G401 (cell line): ENCODE results near the gene WDFY4. TPM values are rescaled to one million over a fixed set of nuclear protein-coding genes. Genes with fewer than 3 reads are reported as not detected.
A peak's percentile ranks its signal among the peaks of the same experiment; 100 is the strongest.

ENCODE experiments used
- DNase-seq: peaks from one replicate; pipeline ENCODE4 v3.0.0-alpha.2; 2015; ENCODE audit warnings: low spot score
- in situ Hi-C: cut with HindIII; loops from 2 replicates; pipeline ENCODE4 v1.10.0; 2016; ENCODE audit warnings: low sequenced_read_pairs, mixed read lengths
- total RNA-seq: library from RNA; depleted of rRNA; stranded (reverse); fragments of >200 nt; shearing (Covaris generic); gene quantifications from 2 replicates; pipeline ENCODE4 v1.2.3, GENCODE V29; 2014

The WDFY4 gene
- total RNA-seq, 1 experiment from 2014 or later, result not detected

DNA sequence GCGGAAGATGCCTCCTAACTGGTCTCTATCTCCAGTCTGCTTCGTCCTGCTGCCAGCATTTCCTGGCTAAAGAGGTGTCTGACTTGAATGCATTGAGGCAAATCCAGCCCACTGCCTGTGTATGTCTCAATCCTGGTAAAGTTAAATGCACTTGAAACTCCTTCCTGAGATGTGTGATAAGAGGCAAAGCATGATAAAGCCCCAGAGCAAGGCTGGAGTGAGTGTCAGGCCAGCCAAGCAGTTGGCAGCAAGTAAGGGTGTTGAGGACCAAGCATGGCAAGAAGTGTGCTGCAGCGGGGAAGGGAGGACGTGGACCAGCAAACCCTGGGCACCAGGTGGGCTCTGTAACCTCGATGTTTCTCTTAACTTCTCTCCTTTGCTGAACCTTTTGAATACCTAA is 225.9 kb downstream of the WDFY4 start:
- in situ Hi-C loops, result no loop called here
- DNase-seq, result no peak

DNA sequence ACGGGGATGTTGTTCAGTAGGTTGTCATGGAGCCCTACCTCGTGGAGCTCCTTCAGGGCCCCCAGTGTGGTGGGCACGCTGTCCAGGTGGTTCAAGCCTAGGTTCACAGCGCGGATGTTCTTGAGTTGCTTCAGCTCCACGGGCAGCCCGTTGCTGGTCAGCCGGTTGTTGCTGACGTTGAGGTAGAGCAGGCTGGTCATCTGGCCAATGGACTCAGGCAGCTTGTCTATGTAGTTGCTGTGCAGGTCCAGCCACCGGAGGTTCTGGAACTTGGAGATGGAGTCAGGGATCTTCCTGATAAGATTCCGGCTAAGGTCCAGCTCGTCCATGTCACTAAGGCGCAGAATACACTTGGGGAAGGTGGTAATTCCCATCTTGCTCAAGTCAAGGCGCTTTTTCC is 229.0 kb downstream of the WDFY4 start:
- DNase-seq, result no peak
- in situ Hi-C loops, result no loop called here

DNA sequence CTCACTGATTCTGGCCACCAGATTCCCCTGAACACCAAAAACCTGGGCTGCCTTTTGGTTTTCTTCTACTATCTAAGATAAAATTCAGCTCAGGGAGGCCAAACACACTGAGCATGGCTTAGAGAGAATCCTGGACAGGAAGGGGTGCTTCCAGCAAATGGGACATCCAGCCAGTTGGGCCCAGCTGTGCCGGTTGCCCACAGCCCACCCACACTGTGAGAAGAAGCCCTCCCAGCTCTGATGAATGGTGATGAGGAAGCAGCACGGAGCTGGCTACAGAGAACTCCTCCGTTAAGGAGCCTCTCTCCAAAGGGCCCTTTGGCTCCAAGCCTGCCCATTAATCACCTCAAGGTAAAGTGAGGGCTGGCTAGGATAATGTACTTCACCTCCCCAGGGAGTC is 239.1 kb downstream of the WDFY4 start:
- DNase-seq, result no peak

DNA sequence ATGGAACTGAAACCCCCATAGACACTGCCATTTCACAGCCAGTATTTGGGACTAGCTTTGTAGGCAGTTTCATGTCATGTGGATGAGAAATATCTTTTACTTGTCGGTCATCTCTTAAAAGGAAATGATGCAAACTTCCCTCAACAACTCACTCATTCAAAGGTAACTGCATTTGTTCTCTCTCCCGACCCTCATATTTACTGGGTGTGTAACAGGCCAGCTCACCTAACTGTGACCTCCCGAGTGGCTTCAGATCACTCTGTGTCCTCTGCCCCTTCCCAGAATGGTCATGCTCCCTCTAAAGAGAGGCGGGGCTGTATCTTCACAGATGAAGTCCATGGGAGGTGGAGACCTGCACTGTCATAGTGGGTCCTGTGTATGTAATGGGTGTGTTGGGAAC is 240.3 kb downstream of the WDFY4 start:
- in situ Hi-C loops, result no loop called here
- DNase-seq, result no peak

More for the DNA sequence above, 239.1 kb downstream of the WDFY4 start:
- in situ Hi-C loops, result no loop called here

DNA sequence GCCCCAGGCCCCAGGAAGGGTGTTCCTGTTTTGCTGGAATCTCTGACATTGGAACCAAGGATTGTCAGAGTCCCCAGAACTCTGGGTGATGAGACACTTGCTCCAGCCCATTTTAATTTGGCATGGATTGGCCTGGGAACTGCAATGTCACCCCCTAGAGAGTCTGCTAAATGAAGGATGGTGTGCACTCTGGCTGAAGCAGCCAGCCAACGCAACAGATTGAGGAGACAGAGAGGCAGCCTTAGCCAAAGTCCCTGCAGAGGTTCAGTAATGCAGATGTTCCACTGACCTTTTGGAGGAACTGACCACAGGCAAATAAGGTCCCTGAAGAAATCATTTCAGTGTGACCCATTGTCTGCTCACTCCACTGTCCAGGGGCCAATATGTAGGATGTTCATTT is 241.6 kb downstream of the WDFY4 start:
- in situ Hi-C loops, result no loop called here
- DNase-seq, result no peak

DNA sequence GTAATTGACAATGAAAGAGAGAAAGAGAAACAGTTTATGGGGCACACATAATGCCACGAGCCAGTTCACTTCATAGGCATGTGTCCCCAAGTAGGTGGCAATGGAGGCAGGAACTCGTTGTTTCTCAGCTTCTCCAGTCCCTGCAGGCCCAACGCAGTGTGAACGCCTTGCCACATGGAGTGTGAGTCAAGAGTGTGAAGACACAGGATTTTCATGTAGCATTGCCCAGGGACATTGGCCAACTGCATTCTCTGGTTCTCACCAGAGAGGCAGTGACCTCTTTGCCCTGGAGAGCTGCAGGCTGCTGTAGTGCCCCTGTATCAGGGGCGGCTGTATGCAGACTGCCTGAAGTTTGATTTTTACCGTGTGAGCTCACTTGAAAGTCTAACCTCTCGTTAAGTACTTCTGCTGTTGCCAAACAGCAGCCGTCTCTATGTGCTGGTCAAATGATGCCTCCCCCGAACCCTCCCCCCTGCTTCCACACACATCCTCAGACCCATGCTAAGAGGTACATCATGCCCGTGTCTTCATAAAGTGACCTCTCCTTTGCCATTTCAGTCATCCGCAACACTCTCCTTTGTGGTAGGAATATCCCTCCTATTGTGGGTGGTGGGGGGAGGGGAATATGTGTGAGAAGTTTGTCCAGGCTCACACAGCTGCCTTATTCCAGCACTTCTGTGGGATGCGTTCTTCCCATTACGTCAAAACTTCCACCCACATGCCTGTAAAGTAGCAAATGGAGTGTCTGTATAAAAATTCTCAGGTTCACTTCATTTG is 242.3 kb downstream of the WDFY4 start:
- DNase-seq, result no peak
- in situ Hi-C loops, result no loop called here

DNA sequence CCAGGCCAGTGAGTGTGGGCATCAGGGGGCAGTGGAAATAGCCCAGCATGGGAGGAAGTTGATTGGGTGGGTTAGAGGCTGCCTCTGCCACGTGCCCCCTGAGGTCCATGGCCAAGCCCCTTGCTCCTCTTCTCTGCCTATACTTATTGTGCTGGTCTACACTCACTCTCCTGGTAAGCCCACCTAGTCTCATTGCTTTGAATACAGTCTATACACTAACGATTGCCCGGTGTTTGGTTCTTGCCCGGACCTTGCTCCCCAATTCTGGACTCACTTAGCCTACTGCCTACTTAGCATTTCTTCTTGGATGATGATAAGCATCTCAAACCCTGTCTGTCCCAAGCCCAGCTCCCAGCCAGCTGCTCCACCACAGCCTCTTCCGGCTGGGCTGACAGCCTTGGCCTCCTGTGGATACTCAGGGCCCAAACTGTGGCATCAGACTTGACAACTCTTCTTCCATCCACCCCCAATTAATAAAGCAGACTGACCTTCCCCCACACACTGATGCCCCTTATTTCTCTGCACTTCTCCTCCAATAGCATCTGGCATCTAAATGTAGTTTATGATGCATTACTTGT is 244.8 kb downstream of the WDFY4 start:
- DNase-seq, result no peak
- in situ Hi-C loops, result no loop called here

DNA sequence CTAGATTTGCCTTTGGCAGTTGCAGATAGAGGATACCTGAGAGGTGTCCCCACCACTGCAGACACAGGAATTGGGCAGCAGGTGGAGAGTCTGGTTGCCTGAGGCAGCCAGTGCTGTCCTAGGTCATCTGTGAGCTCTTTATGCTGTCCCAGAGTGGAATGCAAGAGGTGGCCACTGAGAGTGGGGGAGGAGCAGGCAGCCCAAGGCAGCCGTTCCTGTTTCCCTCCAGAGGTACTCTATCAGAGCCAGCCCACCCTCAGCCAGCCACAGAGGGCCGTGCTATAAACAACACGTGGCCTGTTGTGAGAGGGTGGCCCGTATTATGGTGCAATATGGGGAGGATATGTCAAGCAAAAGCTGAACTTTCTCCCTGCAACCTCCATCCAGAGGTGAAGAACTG is 246.5 kb downstream of the WDFY4 start:
- in situ Hi-C loops, result no loop called here
- no peak for DNase-seq

DNA sequence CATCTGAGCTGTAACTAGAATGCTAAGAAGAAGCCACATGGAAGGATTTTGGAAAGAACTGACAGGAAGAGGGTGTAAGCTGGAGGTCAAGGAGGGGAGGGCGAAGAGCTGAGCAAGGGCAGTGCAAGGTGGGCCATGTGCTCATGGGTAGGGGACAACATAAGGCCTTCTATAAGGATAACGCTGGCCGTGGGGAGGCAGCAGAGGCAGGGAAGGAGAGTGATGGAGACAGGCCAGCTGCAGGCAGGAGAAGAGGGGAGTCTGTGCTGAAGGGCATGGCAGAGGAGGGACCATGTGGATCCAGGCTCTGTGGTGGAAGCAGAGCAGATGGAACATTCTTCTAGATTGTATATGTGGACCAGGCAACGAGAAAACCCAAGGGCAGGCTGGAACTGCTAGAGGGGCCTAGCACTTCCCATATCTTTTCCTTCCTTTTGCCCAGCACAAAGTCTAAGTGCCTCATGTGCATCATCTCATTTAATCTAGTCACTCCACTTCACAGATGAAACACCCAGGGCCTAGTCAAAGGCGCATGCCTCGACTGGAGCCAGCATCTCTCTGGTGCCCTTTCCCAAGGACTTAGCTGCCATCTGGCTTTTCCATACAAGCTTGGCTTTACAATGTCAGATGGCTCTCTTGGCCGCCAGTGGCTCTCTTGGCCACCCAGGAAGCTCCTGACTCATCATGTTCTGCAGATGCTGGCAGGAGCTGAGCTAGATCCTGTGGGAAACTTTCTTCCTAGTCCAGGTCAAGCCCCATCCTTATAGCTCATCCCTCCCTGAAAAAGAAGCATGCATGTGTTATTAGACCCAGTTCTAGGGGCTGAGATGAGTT is 248.4 kb downstream of the WDFY4 start:
- in situ Hi-C loops, result no loop called here
- peak; percentile 45 for DNase-seq

DNA sequence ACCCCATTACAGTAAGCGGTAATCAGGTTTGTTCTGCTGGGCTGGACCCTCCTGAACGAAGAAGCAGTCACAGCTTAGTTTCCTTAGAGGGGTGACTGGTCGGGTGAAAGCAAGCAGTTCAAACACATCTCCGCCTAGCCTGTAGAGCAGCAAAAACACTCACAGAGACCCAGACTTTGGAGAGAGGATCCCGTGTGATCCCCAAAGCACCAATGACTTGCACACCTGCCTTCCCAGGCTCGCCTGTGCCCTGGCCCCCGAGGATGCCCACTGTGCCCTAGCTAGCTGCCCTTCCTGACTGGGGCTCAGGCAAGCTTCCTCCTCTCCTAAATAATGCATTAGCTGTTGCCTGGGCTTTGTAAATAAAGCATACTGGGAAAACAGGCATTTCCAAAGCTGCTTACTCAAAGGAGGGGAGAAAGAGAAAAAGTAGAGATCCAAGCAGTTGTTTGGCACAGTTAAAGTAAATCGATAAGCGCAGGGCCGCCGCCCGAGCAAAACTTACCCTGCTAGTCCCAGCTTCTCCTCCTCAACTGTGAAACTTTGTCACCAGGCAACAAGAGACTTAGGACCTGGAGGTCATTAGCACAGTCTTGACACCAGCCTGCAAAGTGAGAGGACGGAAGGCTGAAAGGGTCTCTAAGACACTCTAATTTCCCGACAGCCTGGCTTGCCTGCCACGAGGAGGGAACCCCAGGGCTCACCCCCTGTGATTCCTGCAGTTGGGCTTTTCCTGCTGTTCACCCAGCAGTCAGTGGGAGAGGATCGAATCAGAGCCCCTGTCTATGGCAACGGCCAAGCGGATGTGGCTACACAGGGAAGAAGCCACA is 250.2 kb downstream of the WDFY4 start:
- in situ Hi-C loops, result no loop called here
- no peak for DNase-seq

DNA sequence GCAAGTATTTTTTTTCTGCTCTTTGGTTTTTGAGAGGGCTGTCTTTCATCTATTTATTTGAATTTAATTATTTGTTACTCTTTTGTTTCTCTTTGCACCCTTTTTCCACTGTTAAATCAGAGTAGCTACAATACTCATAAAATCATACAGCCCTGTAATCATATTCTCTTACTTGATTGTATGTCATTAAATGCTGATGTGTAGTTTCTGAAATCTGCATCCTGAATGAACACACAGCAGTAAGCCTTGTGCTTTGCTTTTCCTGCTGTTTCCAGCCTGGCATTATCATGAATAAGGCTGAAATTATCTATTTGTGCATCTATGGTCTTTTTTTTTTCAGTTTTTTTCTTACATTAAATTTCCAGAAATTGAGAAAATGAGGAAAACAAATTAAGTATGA is 250.9 kb downstream of the WDFY4 start:
- no peak for DNase-seq
- in situ Hi-C loops, result no loop called here

DNA sequence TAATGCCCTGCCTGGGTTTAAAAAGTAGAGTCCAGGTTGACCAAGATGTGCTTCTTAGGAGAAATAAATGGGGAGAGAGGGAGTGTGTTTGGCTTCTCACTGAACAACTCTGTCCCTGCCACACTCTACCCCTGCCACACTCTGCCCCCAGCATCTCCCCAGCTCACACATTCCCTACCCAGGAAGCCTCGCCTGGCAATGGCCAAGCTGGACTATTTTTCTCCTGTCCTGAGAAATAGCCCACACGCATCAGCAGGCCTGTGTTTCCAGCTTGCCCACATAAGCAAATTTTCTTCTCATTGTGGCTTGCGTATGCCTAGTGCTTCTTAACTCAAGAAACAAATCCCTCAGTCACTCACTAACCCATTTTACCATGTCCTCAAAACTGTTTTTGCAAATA is 253.1 kb downstream of the WDFY4 start:
- in situ Hi-C loops, result no loop called here
- no peak for DNase-seq

DNA sequence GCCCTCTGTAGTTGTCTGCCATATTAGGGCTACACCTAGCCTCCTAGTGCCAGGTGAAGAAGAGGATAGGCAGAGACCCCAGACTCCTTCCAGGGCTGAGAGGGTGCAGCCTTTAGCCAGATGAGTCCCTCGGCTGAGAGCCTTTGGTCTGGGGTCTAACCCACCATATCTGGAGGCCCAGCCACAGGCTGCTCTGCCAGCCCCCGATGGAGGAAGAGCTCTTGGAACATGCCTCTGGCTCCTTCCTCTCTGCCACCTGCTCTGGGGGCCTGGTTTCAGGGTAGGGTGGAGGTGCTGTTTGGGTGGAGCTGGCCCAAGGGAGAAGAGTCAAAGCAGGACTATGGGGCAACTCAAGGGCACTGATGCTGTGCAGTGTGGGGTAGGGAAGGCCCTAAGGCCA is 253.6 kb downstream of the WDFY4 start:
- no peak for DNase-seq
- in situ Hi-C loops, result no loop called here

DNA sequence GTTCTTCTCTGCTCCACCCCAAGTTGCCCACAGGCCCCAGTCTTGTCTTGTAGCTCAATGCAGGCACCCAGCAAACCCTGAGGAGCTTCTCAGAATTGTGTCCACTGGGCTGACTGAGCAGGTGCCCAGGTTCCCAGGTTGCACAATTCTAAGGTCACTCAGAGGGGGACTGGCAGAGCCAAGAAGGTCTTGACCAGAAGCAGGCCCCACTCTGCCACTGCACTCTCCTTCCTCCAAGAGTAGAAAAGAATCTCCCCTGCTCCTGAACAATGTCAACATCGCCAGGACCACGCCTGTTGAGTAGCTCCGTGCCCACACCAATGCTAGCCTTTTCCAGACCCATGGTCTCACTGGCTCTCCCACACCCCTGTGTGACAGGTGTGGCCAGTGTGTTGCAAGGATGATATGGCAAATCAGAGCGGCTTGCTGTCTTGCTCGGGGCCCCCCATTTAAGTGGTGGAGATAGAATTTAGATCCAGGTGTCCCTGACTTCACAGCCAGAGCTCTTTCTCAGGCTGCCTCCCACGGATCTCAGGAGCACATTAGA is 254.4 kb downstream of the WDFY4 start:
- DNase-seq, result no peak
- in situ Hi-C loops, result no loop called here

DNA sequence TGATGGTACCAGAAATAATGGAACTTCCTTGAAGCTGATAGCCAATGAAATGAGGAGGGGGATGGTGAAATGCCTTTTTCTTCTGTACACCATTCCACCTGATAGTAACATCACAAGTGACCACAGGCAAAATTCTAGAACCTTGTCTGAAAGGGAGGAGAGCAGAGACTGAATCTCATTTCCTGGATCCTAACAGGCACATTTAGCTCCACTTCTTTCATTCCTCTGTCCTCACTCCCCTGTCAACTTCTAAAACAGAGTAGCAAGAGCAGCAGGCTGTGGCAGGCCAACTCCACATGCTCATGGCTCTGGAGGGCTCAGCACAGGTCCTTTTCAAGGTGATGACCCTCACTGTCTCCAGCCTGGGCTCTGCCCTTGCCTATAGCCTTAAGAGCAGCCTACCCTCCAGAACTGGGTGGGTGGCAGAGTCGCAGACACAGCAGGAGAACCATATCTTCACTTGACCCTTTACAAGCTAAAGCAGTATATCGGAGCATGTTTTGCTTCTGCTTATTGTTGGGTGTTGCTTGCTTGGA is 255.2 kb downstream of the WDFY4 start, which contains the start of gene LRRC18:
TSS of gene LRRC18 (minus strand) at position 51 of the 536 bp plus-strand sequence. CDS start 25,685 bp downstream, outside the sequence.
- DNase-seq, result no peak
- in situ Hi-C loops, result no loop called here

DNA sequence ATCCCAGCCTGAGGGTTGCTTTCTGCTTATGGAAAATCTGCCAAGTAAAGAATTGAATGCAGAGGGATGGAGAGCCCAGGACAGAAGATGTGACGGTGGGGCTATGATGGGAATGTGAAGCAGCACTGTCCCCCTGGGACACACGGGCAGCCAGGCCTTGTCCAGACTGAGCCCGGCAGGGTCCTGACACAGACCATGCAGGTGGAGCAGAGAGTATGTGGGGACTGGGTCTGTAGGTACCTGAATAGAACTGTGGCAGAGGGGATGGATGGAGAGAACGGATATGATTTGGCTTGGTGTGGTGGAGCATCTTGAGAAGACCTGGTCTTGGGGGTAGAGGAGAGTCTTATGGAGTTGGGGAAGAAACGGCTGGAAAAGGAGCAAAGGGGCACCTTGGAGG is 255.7 kb downstream of the WDFY4 start:
- in situ Hi-C loops, result no loop called here
- DNase-seq, result no peak

DNA sequence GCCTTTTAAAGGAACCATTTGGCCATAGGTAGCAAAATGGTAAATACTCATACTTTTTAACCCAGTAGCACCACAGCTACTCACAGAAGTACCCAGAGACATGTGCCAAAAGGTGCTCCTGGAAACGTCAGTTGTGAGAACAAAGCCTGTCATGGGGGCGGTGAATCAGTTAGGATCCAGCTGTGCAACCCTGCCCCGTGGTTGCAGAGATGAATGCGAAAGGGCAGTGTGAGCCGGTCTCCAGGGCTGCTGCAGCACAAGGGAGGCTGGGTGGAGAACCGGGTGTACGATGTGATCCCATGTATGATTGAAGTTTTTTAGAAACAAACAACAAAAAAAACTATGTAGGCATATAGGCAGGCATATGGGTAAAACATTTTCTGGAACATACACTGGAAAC is 256.3 kb downstream of the WDFY4 start:
- in situ Hi-C loops, result no loop called here
- DNase-seq, result no peak

DNA sequence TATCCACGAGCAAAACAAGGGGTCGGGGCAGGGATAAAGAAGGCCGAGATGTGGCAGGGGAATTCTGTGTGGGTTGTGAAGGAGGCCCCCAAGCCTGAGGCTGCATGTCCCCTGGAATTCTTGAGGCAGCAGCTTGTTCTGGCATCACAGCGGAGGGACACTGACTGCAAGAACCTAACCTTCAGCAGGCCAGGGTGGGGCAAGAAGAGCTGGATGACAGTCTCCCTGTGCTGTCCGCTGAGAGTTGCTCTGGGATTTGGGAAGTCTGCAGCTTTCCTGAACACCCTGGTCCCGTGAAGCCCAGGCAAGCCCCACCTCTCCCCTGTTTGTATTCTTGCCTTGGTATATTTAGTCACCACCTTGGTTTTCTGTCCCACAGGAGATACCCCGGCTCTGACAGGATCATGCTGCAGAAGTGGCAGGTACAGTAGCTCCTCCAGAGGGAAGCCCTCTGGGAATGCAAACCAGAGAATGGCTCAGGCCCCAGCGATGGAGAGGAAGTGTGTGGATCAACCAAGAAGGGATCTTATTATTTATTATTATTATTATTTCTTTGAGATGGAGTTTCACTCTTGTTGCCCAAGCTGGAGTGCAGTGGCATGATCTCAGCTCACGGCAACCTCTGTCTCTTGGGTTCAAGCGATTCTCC is 256.9 kb downstream of the WDFY4 start:
- in situ Hi-C loops, result no loop called here
- DNase-seq, result no peak
